Fibroblast of mammary gland (primary cell): ENCODE data around the gene ANK2.
"Not testable (repeated sequence)": the region's sequence is repeated elsewhere in the genome, so short reads cannot be mapped to it uniquely, and the experiment has no call there.

ENCODE experiments used
- DNase-seq: peaks from one replicate; pipeline ENCODE4 v3.0.0-alpha.2; 2010; ENCODE audit warnings: low read depth
- H3K4me3 ChIP-seq: 2 replicates; pipeline ENCODE4 v1.5.1; 2011; ENCODE audit warnings: low read depth, mild to moderate bottlenecking, low read length, moderate library complexity; ENCODE audit not compliant: control insufficient read depth
- CTCF ChIP-seq: conservative IDR thresholded peaks from 2 replicates; pipeline ENCODE4 v1.5.1; 2011; ENCODE audit warnings: low read depth, low read length, inconsistent platforms; ENCODE audit not compliant: control insufficient read depth, insufficient read depth

Gene ANK2

GRCh38 chr4:113173126-113173792 is 123.8 kb downstream of the ANK2 start:
- DNase-seq, result no peak
- no peak for TF ChIP-seq CTCF
- H3K4me3 ChIP-seq, result no peak overlapping the region

DNA sequence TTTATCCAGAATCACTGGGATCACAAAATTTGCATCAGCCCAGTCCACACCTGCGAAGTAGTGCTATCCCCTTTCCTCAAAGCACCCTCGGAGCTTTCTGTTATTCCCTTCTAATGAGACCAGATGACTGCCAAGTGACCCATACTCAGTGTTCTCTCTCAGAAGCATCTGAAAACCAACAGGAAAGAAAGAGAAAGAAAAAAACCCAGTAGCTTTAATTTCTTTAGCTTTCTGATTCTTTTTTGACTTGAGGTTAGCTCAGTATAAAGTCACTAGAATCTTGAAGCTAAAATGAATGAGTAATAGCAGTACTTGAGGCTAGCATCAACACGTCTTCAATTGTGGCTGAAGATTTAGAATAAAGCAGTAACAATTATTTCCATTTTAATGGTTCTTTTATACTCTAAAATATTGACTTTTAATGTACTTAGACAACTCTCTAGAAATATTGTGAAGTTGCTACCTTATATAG is 124.4 kb downstream of the ANK2 start:
- no peak for TF ChIP-seq CTCF
- no peak for DNase-seq
- no peak overlapping the region for H3K4me3 ChIP-seq

- DNase-seq, result no peak
- TF ChIP-seq CTCF, result no peak
- H3K4me3 ChIP-seq, result no peak overlapping the region
These were observed 129.6 kb downstream of the ANK2 start for GRCh38 chr4:113179091-113179490.

DNA sequence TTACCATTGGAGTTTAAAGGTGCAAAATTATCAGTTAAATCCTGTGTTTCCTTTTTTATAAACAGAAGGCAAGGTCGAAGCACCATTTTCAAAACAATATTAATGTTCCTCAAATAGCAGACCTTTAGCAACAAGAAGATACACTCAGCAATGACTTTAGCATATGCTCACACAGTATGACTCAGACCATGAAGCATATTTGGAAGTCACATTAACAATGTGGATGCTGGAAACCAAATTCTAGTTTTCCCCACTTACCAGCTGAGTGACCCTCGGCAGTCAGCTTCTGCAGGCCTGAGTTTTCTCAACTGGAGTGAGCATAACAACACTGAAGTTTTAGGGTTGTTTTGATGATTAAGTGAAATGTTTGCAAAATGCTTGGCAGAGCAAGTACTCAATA is 130.5 kb downstream of the ANK2 start:
- peak; percentile 67 for DNase-seq
- TF ChIP-seq CTCF, result no peak
- no peak overlapping the region for H3K4me3 ChIP-seq

GRCh38 chr4:113181289-113182007 is 132.0 kb downstream of the ANK2 start:
- no peak for TF ChIP-seq CTCF
- DNase-seq, result no peak
- no peak overlapping the region for H3K4me3 ChIP-seq

DNA sequence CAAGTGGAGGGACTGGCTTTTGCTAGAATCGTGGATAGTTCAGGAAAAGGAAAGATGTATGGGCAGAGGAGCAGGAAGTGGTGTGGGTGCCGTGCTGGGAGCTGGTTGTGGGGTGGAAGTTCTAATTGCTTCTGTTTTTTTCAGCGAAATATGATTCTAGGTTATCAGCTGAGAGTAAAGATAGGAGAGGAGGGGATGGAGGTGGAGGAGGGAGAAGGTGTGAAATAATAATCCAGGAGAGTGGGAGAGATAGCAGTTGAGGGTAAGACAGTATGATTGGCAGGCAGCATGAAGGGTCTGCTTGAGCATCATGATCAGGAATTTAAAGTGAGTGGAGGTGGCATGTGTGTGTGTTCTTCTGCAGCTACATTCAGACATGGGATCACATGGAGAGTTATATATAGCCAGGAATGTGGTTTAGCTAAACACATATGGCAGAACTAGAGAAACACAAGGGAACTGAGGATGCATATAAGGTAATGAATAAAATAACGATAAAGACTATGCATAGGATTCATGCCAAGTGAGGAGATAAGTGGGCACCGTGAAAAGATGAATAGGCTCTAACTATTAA is 133.7 kb downstream of the ANK2 start:
- H3K4me3 ChIP-seq, result no peak overlapping the region
- DNase-seq, result no peak
- no peak for TF ChIP-seq CTCF

DNA sequence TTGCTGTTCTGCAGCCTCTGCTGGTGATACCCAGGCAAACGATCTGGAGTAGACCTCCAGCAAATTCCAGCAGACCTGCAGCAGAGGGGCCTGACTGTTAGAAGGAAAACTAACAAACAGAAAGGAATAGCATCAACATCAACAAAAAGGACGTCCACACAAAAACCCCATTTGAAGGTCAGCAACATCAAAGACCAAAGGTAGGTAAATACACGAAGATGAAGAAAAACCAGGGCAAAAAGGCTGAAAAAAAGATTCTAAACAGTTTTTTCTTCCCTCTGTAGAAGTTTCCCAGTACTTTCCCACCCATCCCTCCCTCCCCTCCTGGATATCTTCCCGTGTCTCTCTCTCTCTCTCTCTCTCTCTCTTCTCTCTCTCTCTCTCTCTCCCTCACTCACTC is 136.8 kb downstream of the ANK2 start:
- not testable (repeated sequence) for DNase-seq, H3K4me3 ChIP-seq
